Stimulated activated CD4-positive, alpha-beta T cell treated with anti-CD3 and anti-CD28 coated beads, Interleukin-1b, Interleukin-23, amount 100 ng/mL, for 1 hour (primary cell): ENCODE data around the gene AKAP5.

Source experiments
- DNase-seq, 2 donors: peaks; one replicate each; pipeline ENCODE4 v3.0.0-alpha.2; 2020; ENCODE audit warnings: low read depth in 2 of 2

The AKAP5 gene, protein sequence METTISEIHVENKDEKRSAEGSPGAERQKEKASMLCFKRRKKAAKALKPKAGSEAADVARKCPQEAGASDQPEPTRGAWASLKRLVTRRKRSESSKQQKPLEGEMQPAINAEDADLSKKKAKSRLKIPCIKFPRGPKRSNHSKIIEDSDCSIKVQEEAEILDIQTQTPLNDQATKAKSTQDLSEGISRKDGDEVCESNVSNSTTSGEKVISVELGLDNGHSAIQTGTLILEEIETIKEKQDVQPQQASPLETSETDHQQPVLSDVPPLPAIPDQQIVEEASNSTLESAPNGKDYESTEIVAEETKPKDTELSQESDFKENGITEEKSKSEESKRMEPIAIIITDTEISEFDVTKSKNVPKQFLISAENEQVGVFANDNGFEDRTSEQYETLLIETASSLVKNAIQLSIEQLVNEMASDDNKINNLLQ

DNA sequence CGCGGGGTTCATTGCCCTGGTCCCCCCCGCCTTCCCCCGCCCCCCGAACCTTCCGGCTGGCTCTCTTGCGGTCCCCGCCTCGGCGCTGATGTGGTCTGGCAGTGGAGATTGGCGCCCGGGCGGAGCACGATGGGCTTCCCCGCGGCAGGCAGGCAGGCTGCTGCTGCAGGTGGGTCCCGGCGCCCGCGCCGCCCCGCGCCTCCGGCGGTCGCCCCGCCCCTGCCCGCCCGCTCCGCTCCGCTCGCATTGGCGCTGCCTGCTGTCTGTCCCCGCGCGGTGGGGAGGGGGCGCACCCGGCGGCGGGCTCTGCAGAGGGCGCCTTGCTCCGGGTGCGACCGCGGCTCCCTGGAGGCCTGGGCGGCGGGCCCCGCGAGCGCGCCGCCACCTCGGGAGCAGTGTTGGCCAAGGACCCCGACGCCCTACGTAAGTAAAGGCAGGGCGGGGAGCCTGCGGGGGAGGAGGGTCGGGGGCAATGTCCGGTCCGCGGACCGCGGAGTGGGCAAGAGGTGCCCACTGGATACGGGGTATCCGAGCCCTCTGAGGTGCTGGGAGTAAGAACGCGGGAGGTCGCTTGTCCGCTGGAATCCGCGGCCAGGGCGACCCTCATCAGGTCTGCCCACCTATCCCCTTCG lies at the start of gene AKAP5:
Gene AKAP5, plus strand, starts transcription at position 309 of the 632 bp plus-strand sequence. CDS start 2,896 bp downstream, outside the sequence.
- DNase-seq = peak; percentile 32 to 40

DNA sequence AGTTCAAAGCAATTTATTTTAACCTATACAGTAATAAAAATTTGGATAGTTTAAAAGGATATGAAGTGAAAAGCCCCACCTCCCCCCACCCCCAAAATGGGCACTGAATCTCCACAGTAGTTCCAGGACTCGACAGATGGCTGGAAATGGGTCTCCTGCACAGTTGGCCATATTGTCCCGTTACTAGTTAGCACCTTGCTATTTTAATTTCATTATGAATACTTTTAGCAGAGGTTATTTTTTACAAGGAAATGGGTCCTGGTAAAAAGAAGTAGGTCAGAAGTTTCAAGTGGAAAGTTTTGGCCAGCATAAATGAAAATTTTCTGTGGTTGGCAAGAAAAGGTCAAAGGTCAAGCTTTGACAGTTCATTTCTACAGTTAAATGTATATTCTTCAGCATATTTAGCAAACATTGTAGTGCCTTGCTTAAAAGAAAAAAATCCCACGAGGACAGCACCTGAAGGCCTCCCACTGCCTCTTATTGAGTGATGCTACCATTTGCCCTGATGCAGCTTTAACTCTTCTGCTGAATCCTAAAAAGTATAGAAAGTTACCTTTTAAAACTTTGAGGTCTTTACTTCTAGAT lies 48.9 kb upstream of the AKAP5 start:
- no peak for DNase-seq

DNA sequence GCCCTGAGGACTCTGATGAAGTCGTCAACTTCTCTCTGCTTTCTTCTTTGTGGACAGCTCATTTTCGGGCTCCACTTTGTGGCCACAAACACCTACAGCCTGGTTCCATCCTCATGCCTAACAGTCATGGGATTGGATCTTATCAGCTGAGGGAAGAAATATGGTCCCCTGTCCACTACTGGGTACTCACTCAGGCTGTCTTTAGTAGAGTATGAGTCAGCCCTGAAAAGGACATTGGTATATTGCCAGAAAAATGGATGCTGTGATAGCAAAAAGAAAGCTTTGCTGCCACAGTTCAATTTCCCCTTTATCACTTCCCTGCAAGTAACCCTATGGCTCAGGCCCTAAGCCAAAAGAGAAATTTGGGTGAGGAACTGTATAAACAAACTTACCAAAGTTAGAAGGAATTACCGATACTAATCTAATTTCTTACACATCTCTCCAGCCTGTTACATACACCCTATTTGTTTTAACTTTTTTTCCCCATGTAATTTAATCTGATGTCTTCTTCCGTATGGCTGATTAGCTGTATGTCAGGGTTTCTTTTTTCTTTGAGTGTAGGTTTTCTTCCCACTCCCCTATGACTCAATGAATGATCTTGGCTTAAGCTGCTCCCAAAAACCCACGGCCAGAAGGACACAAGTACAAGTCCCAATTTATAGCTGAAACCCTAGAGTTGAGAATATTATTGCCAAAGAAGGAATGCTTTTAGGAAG lies 48.1 kb upstream of the AKAP5 start:
- DNase-seq = no peak

DNA sequence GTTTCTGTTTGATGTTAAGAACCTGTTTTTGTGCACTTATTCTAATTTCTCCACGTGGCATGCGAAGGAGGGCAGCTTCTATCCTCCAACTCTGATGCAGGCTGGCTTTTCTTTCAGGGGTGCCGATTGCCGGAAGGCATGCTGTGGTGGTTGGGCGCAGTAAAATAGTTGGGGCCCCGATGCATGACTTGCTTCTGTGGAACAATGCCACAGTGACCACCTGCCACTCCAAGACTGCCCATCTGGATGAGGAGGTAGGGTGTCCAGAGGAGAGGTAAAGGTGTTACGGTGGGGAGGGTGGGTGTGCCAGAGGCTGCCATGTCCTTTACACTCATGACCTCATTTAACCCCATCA lies 47.6 kb upstream of the AKAP5 start:
- no peak for DNase-seq

DNA sequence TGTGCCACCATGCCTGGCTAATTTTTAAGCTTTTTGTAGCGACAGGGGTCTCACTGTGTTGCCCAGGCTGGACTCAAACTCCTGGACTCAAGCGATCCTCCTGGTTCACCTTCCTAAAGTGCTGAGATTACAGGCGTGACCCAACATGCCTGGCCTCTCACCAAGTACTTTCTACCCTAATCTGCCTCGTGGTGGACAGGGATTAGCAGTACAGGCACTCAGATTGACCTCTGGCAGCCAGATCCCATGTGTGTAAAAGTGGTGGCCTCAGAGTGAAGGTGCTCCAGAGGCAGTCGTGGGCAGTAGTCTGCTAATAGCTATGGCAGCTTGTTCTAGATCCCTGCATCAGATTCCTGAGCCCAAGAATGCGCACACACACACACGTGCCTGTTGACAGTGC lies 46.3 kb upstream of the AKAP5 start:
- DNase-seq = no peak

DNA sequence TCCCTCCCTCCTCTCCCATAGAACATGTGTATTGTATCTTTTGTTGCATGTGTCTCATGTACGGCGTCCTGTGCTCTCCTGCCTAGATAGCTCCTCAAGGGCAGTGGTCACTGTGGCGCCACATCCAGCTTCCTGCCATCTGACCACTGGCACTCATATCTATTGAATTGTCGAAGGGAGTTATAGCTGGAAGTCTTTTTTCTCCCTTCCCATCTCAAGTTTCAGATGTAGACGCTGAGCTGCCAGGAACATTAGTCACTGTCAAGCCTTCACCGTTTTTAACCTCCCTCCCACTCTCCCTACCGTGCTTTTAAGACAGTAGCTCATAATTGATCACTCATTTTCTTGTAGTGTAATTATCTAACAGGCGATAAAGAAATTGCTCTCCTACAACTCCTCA lies 44.1 kb upstream of the AKAP5 start:
- DNase-seq = no peak

DNA sequence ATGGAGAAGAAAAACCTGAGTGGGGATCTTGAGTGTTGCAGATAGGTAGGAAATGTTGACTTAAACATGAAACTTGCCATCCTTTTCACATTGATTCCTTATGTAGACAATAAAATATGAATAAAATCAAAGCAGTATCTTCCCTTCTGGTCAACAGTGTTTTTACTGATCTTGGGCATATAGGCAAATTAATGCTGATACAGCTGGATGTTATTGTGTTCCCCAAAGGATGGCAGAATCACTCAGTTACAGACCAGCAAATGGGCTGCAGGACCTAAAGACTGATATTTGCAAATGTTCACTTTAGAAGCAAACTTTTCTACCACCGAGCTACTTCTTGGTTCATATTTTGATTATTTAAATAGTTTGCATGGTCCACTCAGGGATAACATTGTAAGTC lies 43.3 kb upstream of the AKAP5 start:
- no peak for DNase-seq

DNA sequence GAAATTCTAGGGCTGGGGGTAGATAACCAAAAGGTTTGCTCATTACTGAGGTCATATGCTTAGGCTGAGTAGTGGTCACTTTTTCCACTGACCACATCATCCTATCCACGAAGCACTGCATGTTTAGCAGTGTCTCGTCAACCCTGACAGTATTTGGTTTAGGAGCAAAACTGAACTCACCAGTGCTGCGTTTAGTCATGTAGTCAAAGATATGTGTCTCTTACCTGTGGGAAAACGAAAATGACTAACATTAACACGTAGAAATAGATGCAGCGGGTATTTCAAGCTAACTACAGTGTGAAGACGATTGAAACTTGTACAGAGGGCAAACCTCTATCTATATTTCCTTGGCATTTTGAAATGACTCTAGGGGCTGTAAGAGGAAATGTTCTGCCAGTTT lies 42.5 kb upstream of the AKAP5 start:
- no peak for DNase-seq

DNA sequence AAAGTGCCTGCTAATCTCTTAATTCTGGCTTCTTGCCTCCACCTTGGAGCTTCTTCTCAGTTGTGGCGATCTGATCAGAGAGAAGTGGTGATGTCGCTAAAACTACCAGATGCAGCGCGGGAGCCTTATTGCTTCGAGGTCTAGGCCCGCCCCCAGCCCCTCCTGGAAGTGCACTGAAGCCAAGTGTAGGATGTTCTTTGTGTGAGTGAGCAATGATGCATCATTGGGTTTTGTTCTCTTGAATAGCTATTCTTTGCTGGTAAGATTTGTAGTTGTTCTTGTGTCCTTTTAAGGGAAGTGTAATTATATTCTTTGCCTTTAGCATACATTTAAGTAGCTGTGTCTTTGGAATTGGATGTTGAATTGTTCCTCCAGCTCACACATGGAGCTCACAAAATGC lies 41.3 kb upstream of the AKAP5 start:
- DNase-seq = no peak

DNA sequence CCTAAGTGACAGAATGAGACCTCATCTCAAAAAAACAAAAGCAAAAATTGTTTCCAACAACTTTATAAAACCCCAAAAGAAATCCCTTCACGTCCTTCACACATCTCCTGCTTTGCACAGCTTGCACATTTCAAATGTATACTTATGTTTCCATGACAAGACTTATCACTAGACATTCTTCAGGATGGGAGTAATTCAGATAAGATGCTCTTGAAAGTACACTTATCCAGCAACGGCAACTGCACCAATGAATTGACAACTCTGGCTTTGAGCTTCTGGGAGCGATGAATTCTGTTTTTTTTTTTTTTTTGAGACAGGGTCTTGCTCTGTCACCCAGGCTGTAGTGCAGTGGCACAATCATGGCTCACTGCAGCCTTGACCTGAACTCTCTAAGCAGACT lies 30.8 kb upstream of the AKAP5 start:
- no peak for DNase-seq

DNA sequence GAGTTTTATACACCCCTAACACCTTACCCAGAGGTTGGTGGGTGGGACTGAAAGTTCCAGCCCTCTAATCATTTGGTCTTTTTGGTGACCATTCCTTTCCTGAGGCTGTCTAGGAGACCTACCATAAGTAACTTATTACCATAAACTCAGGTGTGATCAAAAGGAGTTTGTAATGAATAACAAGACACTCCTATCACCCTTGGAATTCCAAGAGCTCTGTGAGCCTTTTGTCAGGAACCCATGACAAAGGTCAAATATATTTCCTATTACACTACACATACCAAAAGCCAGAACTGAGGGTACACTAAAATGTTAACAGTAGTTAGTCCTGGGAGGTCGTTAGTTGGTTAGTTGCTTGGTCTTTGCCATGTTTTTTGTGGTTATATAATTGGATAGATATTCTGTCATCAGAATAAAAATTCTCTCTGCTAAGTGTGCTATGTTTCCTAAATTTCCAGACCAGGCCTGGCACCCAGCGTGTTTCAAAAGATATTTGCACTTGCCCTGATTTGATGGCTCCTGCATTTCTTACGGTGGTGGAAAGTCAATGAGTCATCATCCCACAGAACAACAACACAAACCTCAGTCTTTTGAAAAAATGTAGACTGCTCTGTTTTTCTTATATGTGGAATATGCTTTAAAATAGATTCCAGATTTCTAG lies 27.0 kb upstream of the AKAP5 start:
- DNase-seq = no peak

DNA sequence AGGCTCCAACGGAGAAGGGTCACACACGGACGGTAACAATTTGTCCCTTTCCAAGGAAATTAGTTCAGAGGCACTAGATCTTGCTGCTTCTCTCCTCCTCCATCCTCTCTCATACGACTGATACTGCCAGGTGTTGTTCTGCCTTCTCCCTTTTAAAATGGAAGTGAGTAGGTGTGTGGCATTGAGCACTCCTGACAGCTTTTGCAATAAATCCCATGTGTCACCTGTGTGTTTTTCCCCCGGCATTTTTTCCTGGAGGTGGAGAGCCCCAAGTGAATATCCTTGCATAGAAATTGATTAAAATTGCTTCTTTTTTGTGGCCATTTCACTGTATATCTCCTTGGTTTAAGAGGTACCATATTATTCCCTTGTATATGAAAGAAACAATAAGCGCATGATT lies 26.2 kb upstream of the AKAP5 start:
- no peak for DNase-seq

DNA sequence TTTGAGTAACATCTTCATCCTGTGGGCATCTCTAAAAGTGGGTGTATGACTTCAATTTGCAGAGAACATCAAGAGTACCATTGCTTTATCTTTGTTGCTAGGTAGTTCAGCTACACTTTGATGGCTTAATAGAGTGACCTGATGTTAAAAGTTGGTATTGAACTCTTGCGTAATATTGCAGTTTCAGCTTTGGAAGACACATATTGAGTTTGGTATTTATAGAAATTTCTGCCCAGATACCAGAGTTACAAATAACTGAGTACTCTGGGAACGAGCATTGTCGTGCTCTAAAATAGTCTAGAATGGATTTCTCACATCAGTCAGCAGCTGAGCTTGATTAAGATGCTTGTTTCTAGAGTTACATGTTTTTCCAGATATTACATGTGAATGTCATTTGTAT lies 24.8 kb upstream of the AKAP5 start:
- no peak for DNase-seq

DNA sequence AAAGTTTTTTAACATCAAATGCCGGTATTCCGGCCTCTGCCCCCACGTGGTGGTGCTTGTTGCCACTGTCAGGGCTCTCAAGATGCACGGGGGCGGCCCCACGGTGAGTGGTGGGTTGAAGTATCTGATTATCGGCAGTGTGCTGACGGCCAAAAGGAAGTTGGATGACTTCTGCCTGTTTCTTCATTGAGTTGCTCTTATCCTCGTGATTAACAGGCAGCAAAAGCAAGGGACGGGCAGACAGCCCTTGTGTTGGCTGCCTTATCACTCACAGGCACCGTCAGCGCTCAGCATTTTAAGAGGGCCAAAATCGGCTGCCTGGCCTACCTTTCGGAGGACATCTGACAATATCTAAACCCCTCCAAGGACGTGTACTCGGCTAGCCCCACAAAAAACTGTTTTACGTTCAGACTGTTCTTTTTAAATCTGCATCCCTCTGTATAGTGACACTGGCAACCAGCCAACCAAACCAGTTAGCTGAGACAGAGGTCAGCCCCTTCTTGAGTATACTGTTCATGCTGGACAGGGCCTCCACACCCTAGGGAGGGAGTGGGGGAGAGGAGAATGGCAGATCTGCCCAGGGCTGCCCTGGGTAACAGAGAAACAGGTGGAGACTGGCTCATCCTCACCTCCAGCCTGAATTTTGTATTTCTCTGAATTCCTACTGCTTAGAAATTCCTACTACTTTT lies 22.9 kb upstream of the AKAP5 start:
- DNase-seq = no peak

DNA sequence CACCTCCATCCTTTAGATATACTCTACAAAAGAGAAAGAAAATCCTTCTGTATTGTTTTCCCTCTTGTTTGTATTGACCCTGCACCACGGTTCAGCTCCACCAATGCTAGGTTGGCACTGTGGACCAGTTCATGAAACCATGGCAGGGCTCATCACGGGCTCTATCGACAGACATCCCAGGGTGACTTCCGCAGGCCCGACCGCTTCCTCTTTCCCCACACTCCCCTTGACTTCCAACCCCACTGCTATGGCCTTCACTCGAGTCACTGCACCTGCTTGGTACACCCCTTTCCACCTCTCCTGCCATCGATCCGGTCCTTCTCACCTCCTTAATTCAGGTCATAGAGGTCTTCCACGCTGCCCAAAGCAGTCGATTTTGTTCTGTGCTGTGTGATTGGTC lies 21.2 kb upstream of the AKAP5 start:
- no peak for DNase-seq

DNA sequence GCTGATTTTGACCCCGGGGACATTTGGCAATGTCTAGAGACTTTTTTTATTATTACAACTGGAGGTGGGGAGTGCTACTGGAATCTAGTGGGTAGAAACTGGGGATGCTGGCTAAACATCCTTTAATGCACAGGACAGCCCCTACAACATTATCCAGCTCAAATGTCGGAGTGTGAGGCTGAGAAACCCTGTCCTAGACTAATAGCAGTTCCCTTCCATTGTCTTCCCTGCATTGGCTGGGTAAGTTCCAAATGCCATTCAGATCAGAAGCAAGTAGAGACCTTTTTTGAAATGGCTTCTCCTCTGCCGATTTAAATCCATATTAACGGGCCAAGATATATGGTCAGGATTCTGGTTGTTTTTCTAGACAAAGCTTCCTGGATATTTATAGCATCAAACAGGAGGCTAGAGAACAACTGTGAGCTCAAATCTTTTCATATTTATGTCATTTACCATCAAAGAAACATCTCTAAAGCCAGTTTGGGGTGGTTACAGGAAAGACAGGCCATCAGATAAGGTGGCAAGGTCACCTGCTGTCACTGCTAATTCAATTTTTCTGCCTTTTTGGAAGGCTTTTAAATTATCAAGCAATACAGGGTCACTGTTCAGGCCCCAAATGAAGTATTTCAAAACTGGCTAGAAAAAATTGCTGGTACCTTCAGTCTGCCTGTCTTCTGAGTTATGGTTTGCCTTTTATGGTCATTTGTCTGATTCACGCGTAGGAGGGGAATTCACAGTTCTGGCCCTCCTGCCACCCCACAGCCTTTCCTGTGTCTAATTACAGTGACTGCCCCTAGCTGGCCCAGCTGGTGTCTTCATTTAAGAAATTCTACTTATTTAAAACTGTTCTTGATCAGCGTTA lies 20.1 kb upstream of the AKAP5 start:
- DNase-seq = no peak

DNA sequence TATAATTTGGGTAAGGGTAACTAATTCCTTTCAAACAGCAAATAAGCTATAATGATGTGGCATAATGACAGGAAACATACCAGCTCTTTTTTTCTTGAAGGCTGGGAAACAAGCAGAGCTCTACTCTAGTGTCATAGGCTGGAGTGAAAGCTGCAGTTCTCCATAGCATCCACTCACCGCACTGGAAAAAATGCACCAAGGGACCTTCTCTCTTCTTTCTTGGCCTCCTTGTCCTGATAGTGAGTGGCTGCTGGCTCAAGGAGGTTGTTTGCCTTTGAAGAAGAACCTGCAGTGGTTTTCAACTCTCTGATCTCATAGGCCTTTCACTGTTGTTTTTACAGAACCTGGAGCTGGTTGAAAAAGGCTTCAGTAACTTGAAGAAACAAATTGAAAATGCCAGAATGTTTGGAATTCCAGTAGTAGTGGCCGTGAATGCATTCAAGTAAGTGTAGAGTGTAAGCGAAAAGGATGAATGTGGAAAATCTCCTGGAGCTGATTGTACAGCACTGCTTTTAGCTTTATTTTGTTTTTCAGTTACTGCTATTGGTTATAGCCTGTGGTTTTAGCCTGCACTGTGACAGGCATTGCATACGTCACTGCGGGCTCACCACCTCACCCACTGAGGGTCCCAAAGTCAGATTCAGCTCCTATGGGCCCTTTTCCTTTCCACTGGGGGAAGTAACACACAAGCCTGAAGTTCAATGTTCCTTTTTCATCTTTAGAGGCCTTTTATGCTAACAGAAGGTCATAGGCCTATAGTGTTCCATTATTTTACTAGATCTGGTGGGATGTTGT lies 17.2 kb upstream of the AKAP5 start:
- DNase-seq = no peak

DNA sequence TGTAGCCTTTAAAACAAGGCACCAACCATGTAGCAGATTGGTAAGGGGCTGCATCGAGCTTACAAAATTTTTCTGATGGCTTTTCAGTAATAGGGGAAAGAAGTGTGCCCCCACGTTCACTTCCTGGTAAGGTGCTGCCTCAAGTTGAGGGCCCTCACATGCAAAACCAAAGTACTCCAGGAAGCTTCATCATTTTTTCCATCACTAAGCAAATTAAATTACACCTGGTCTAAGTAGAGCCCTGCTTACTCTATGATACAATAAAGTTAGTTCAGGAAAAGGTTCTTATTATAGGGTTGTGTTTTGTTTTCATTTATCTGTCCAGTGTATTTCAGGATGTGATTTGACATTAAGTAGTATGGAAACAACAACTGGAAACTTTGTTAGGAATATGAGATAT lies 15.0 kb upstream of the AKAP5 start:
- no peak for DNase-seq

DNA sequence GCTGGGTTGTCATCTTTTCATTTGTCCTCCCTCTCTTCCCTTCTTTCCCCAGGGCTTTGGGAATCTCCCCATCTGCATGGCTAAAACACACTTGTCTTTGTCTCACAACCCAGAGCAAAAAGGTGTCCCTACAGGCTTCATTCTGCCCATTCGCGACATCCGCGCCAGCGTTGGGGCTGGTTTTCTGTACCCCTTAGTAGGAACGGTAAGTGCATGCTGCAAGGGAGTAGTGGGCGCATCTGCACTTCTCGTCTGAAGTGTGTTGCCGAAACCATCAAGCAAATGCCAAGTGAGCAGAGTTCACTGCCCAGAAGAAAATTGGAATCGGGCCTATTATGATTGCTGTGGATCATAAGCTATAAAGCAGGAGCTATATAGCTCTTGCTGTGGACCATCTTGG lies 10.6 kb upstream of the AKAP5 start:
- no peak for DNase-seq
